ENCODE measurements around the gene SERGEF. TPM values are rescaled to one million over a fixed set of nuclear protein-coding genes. Genes with fewer than 3 reads are reported as not detected.

SERGEF gene
- total and polyA plus RNA-seq, 2 donors from 2014 or later: 33.2 to 63.0 TPM

- Histone ChIP-seq H3K9ac (ENCODE audit: low read length in 3 of 3) (no peak overlapping the region), H3K27me3 (ENCODE audit: control insufficient read depth, insufficient read depth, low read length) (no peaks in the 10 kb centered on the region), H3K4me3 (ENCODE audit: low read length in 3 of 3) (no peak overlapping the region), H3K4me1 (ENCODE audit: control insufficient read depth in 2 of 3, insufficient read depth in 2 of 3, low read depth in 1 of 3, low read length in 3 of 3) (no peaks in the 10 kb centered on the region), H3K36me3 (ENCODE audit: control insufficient read depth in 2 of 3, insufficient read depth in 3 of 3, low read length in 3 of 3) (no peaks in the 10 kb centered on the region), H3K9me3 (ENCODE audit: control insufficient read depth in 2 of 3, insufficient read depth in 1 of 3, low read length in 3 of 3) (no peaks in the 10 kb centered on the region), H3K27ac (ENCODE audit: low read depth in 2 of 2, low read length in 2 of 2) (no peak overlapping the region)
- DNase-seq: peak in 4 of 5 donors; percentile 23 to 50 (median 46)
- intact Hi-C loops (cut with DNase I): loop anchor here (5.0 to 10.0 kb wide), 2 partner anchors 248 to 375 kb away; partner anchors contain the start of gene KCNC1
- FAIRE-seq: no peak
- TF ChIP-seq CTCF (IDR thresholded peaks at IDR 0.05; ENCODE audit: borderline replicate concordance, extremely low read depth, insufficient read depth): peak; percentile 94
These were observed 33.0 kb downstream of the SERGEF start for GRCh38 chr11:17979770-17980371.

DNA sequence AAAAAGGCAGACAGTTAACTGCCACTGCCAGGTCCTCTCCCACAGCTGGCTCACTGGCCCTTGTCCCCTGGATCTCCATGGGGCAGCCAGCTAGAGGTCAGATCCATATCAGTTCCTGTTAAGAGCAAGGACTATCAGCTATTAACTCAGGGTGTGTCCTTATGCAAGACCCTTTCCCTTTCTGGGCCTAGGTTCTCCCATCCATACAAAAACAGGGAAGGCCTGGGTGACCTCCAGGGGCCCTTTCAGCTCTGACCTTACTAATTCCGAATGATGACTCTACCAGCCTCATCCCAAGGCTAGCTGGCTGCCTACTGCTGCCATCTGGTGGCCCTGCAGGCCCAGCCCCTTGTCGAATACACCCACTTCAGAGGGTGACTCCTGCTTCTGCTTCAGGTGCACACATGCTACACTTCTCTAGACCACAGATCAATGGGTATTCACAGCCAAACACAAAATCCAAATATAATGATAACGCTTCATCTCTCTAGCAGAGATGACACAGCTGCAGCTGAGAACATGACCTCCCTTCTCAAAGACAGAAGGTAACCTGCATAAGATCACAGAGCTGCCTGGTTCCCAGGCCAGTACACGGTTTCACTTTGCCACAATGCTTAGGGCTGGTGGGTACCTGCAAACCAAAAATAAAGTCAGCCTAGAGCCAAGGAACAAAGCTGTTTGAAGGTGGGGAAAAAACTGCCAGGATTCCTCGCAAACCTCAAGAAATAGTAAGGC lies 34.1 kb downstream of the SERGEF start:
- no peaks in the 10 kb centered on the region for H3K36me3 ChIP-seq (ENCODE audit: control insufficient read depth in 2 of 3, insufficient read depth in 3 of 3, low read length in 3 of 3)
- FAIRE-seq (no peak), DNase-seq (peak in 4 of 5 donors; percentile 31 to 56 (median 44))
- H3K27me3 ChIP-seq (ENCODE audit: control insufficient read depth, insufficient read depth, low read length): no peaks in the 10 kb centered on the region
- no peaks in the 10 kb centered on the region for H3K4me1 ChIP-seq (ENCODE audit: control insufficient read depth in 2 of 3, insufficient read depth in 2 of 3, low read depth in 1 of 3, low read length in 3 of 3)
- no peaks in the 10 kb centered on the region for H3K9me3 ChIP-seq (ENCODE audit: control insufficient read depth in 2 of 3, insufficient read depth in 1 of 3, low read length in 3 of 3)
- no peak overlapping the region for H3K27ac ChIP-seq (ENCODE audit: low read depth in 2 of 2, low read length in 2 of 2)
- H3K9ac ChIP-seq (ENCODE audit: low read length in 3 of 3): no peak overlapping the region
- intact Hi-C loops (cut with DNase I): loop anchor here (5.0 to 10.0 kb wide), 2 partner anchors 246 to 374 kb away; partner anchors contain the start of gene KCNC1
- TF ChIP-seq CTCF (IDR thresholded peaks at IDR 0.05; ENCODE audit: borderline replicate concordance, extremely low read depth, insufficient read depth): peak; percentile 70
- H3K4me3 ChIP-seq (ENCODE audit: low read length in 3 of 3): no peak overlapping the region

- H3K9ac ChIP-seq (ENCODE audit: low read length in 3 of 3): no peak overlapping the region
- intact Hi-C loops (cut with DNase I): loop anchor here (5.0 to 10.0 kb wide), 2 partner anchors 244 to 372 kb away; partner anchors contain the start of gene KCNC1
- no peak for FAIRE-seq
- no peak for DNase-seq
- no peaks in the 10 kb centered on the region for H3K9me3 ChIP-seq (ENCODE audit: control insufficient read depth in 2 of 3, insufficient read depth in 1 of 3, low read length in 3 of 3)
- H3K4me3 ChIP-seq (ENCODE audit: low read length in 3 of 3): no peak overlapping the region
- H3K4me1 ChIP-seq (ENCODE audit: control insufficient read depth in 2 of 3, insufficient read depth in 2 of 3, low read depth in 1 of 3, low read length in 3 of 3): no peaks in the 10 kb centered on the region
- H3K36me3 ChIP-seq (ENCODE audit: control insufficient read depth in 2 of 3, insufficient read depth in 3 of 3, low read length in 3 of 3): peaks cover 0 to 1% (median 0%) of the 10 kb centered on the region in 3 donors
- TF ChIP-seq CTCF (IDR thresholded peaks at IDR 0.05; ENCODE audit: borderline replicate concordance, extremely low read depth, insufficient read depth): no peak
- no peak overlapping the region for H3K27ac ChIP-seq (ENCODE audit: low read depth in 2 of 2, low read length in 2 of 2)
- H3K27me3 ChIP-seq (ENCODE audit: control insufficient read depth, insufficient read depth, low read length): no peaks in the 10 kb centered on the region
These were observed 36.2 kb downstream of the SERGEF start for GRCh38 chr11:17976651-17977050.

Data from kidney (tissue), 14 donors.